ENCODE data around the gene KRTAP10-5.

KRTAP10-5 gene

DNA sequence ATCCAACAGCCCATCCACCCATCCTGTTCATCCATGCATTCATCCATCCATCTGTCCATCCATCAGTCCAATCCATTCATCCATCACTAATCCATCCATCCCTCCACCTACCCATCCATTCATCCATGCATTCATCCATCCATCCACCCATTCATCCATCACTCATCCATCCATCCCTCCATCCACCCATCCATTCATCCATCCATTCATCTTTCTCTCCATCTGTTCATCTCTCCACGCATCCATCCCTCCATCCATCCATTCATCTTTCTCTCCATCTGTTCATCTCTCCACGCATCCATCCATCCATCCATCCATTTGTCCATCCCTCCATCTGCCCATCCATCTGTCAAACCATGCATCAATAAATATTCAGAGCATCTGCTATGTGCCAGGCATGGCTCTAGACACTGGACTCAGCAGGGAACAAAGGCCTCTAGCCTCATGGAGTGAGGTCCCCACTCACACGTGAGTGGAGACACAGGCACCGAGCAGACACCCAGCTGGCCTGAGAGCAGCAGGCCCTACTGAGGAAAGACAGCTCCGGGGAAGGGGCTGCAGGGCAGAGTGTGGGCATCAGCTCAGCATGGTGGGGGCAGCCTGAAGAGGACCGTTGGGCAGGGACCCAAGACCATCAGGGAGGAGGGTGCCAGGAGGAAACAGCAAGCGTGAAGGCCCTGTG, 50.0 kb downstream of the KRTAP10-5 start:
- no peak for DNase-seq (ENCODE audit: low read depth in 2 of 2)

DNA sequence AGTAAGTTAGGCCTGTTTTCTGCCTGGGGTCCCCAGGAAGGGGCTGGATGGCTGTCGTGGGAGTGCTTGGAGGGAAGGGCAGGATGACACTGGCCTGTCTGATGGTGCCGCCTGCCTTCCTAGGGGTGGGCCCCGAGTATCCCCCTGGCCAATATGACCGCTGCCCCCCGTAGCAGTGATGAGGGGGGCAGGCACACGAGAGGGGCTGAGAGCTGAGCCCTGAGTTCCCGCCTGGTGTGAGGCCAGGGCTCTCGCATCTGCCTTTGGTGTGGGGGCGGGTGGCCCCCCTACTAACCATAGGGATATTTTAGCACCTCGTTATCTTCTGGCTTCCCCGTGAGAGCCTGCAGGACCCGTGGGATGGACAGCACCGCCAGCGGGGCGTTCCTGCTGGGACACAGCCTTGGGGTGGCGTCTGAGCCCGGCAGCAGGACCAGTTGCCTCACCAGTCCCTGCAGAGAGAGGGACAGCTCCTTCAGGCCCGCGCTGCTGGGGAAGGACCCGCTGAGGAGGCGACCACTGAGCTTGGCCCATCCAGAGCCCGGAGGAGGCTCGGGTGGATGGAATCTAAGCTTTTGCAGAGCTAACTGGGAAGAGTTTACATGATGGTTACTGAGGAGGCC, 50.8 kb downstream of the KRTAP10-5 start:
- no peak for DNase-seq (ENCODE audit: low read depth in 2 of 2)
